ENCODE results near the gene MEST.

- no peak for TF ChIP-seq CTCF (conservative IDR thresholded peaks at IDR 0.05)
- no peak for TF ChIP-seq ZFX (IDR thresholded peaks at IDR 0.05)
Measured at GRCh38 chr7:130476297-130477150, 15.4 kb upstream of the MEST start.

All from C4-2B (cell line).